H9 (cell line): Measurements from ENCODE around the gene TFAP2C. TPM values are rescaled to one million over a fixed set of nuclear protein-coding genes. Genes with fewer than 3 reads are reported as not detected.

Source experiments
- DNase-seq: peaks from one replicate; pipeline ENCODE4 v3.0.0-alpha.2; 2017
- H2AFZ ChIP-seq: one replicate; pipeline ENCODE4 v1.6.1; 2013; ENCODE audit warnings: mild to moderate bottlenecking, low read length, control low read depth, moderate library complexity
- H2AK5ac ChIP-seq: 2 replicates; pipeline ENCODE4 v1.6.1; 2013; ENCODE audit warnings: low read length, control low read depth, mixed read lengths; ENCODE audit not compliant: insufficient read length
- H2BK120ac ChIP-seq: one replicate; pipeline ENCODE4 v1.6.1; 2013; ENCODE audit warnings: low read depth, mild to moderate bottlenecking, low read length, control low read depth, inconsistent platforms; ENCODE audit not compliant: poor library complexity, severe bottlenecking
- H2BK12ac ChIP-seq: 2 replicates; pipeline ENCODE4 v1.6.1; 2013; ENCODE audit warnings: low read length, control low read depth, mixed read lengths, low read depth; ENCODE audit not compliant: insufficient read length
- H2BK15ac ChIP-seq: 2 replicates; pipeline ENCODE4 v1.6.1; 2013; ENCODE audit warnings: low read depth, low read length, control low read depth
- H2BK20ac ChIP-seq: one replicate; pipeline ENCODE4 v1.6.1; 2013; ENCODE audit warnings: low read depth, mild to moderate bottlenecking, low read length, control low read depth, inconsistent platforms; ENCODE audit not compliant: poor library complexity, severe bottlenecking
- H2BK5ac ChIP-seq: 2 replicates; pipeline ENCODE4 v1.6.1; 2013; ENCODE audit warnings: low read length, control low read depth, mixed read lengths; ENCODE audit not compliant: insufficient read length
- H3K14ac ChIP-seq: 2 replicates; pipeline ENCODE4 v1.6.1; 2013; ENCODE audit warnings: low read length, control low read depth; ENCODE audit not compliant: insufficient read depth
- H3K18ac ChIP-seq: 2 replicates; pipeline ENCODE4 v1.6.1; 2013; ENCODE audit warnings: low read depth, mild to moderate bottlenecking, mixed read lengths, low read length, control low read depth; ENCODE audit not compliant: insufficient read length
- H3K23ac ChIP-seq: 2 replicates; pipeline ENCODE4 v1.6.1; 2013; ENCODE audit warnings: low read length, control low read depth, mixed read lengths, low read depth; ENCODE audit not compliant: insufficient read length
- H3K23me2 ChIP-seq: 2 replicates; pipeline ENCODE4 v1.6.1; 2013; ENCODE audit warnings: low read depth, mild to moderate bottlenecking, mixed read lengths, low read length, control low read depth; ENCODE audit not compliant: insufficient read length, poor library complexity, severe bottlenecking
- H3K27ac ChIP-seq: 2 replicates; pipeline ENCODE4 v1.5.1; 2013; ENCODE audit warnings: low read length, control low read depth, mixed read lengths, low read depth; ENCODE audit not compliant: insufficient read length
- H3K27me3 ChIP-seq: 2 replicates; pipeline ENCODE4 v1.6.1; 2013; ENCODE audit warnings: low read length, control low read depth, inconsistent platforms; ENCODE audit not compliant: insufficient read depth
- H3K4ac ChIP-seq: 2 replicates; pipeline ENCODE4 v1.6.1; 2013; ENCODE audit warnings: low read depth, mild to moderate bottlenecking, control low read depth, inconsistent platforms, low read length, moderate library complexity
- H3K4me1 ChIP-seq: 2 replicates; pipeline ENCODE4 v1.6.1; 2013; ENCODE audit warnings: low read length, control low read depth, inconsistent platforms; ENCODE audit not compliant: insufficient read depth
- H3K4me2 ChIP-seq: 2 replicates; pipeline ENCODE4 v1.6.1; 2013; ENCODE audit warnings: low read length, control low read depth, mixed read lengths; ENCODE audit not compliant: insufficient read length, insufficient read depth
- H3K56ac ChIP-seq: 2 replicates; pipeline ENCODE4 v1.6.1; 2013; ENCODE audit warnings: low read depth, mild to moderate bottlenecking, mixed read lengths, low read length, control low read depth; ENCODE audit not compliant: insufficient read length
- H3K79me1 ChIP-seq: 2 replicates; pipeline ENCODE4 v1.6.1; 2013; ENCODE audit warnings: low read depth, mild to moderate bottlenecking, moderate library complexity, low read length, control low read depth, inconsistent platforms; ENCODE audit not compliant: insufficient read depth, poor library complexity, severe bottlenecking
- H3K79me2 ChIP-seq: 2 replicates; pipeline ENCODE4 v1.6.1; 2013; ENCODE audit warnings: low read length, control low read depth, inconsistent platforms; ENCODE audit not compliant: insufficient read depth
- H3K9ac ChIP-seq: 2 replicates; pipeline ENCODE4 v1.6.1; 2013; ENCODE audit warnings: low read length, control low read depth, mixed read lengths; ENCODE audit not compliant: insufficient read length; ENCODE audit errors: extremely low read depth
- H3K9me3 ChIP-seq: one replicate; pipeline ENCODE4 v1.6.1; 2013; ENCODE audit warnings: low read depth, low read length, inconsistent platforms; ENCODE audit not compliant: control insufficient read depth
- H3T11ph ChIP-seq: one replicate; pipeline ENCODE4 v1.6.1; 2013; ENCODE audit warnings: mild to moderate bottlenecking, low read length, control low read depth, inconsistent platforms
- H4K20me1 ChIP-seq: one replicate; pipeline ENCODE4 v1.6.1; 2013; ENCODE audit not compliant: control insufficient read depth, insufficient read length, insufficient read depth
- H4K5ac ChIP-seq: 2 replicates; pipeline ENCODE4 v1.6.1; 2013; ENCODE audit warnings: low read depth, mild to moderate bottlenecking, mixed read lengths, low read length, control low read depth; ENCODE audit not compliant: insufficient read length
- H4K8ac ChIP-seq: replicated peaks from 2 replicates; pipeline ENCODE4 v1.6.1; 2013; ENCODE audit warnings: low read length, control low read depth, mixed read lengths, low read depth; ENCODE audit not compliant: insufficient read length
- H4K91ac ChIP-seq: 2 replicates; pipeline ENCODE4 v1.6.1; 2013; ENCODE audit warnings: low read depth, mild to moderate bottlenecking, moderate library complexity, mixed read lengths, low read length, control low read depth; ENCODE audit not compliant: insufficient read length
- H3K27ac Mint-ChIP-seq, 3 experiments: 2 replicates in 2 of 3; 3 replicates in 1 of 3; pipeline ENCODE4 v1.8.0; 2020 to 2021; ENCODE audit warnings: mixed read lengths in 3 of 3, mild to moderate bottlenecking in 1 of 3, moderate library complexity in 1 of 3
- H3K27me3 Mint-ChIP-seq: 2 replicates; pipeline ENCODE4 v1.8.0; 2021; ENCODE audit warnings: low read depth, mild to moderate bottlenecking, moderate library complexity, mixed read lengths
- H3K36me3 Mint-ChIP-seq, 3 experiments: 2 replicates in 2 of 3; 3 replicates in 1 of 3; pipeline ENCODE4 v1.8.0; 2020 to 2021; ENCODE audit warnings: low read depth in 3 of 3, mixed read lengths in 3 of 3; ENCODE audit not compliant: insufficient read depth in 1 of 3
- H3K4me1 Mint-ChIP-seq, 2 experiments: 2 replicates each; pipeline ENCODE4 v1.8.0; 2020; ENCODE audit warnings: mixed read lengths in 2 of 2
- H3K4me3 Mint-ChIP-seq, 2 experiments: 2 replicates in 1 of 2; 3 replicates in 1 of 2; pipeline ENCODE4 v1.8.0; 2020 to 2021; ENCODE audit warnings: mild to moderate bottlenecking in 2 of 2, mixed read lengths in 2 of 2, moderate library complexity in 1 of 2
- H3K9me3 Mint-ChIP-seq, 2 experiments: 2 replicates in 1 of 2; 3 replicates in 1 of 2; pipeline ENCODE4 v1.8.0; 2020; ENCODE audit warnings: mild to moderate bottlenecking in 2 of 2, mixed read lengths in 2 of 2, moderate library complexity in 1 of 2
- WGBS: extraction: QIAGEN DNeasy Blood & Tissue Kit; methylation state at CpG from one replicate; pipeline ENCODE4 v1.1.7; 2013; ENCODE audit warnings: missing lambda C conversion rate, low lambda C conversion rate, mixed read lengths; ENCODE audit not compliant: insufficient read length; ENCODE audit errors: extremely low coverage; 5-methylcytosine and 5-hydroxymethylcytosine counted together
- total RNA-seq: library from RNA; stranded (reverse); gene quantifications from 2 replicates; pipeline ENCODE4 v1.2.1, GENCODE V29; 2021
- TF ChIP-seq, protein P1 (sequence below): fragments of 200-600 bp; sonication (generic); conservative IDR thresholded peaks from 3 replicates; pipeline ENCODE4 v1.8.0; 2021; ENCODE audit warnings: antibody characterized with exemption, mild to moderate bottlenecking

Gene TFAP2C
- total RNA-seq, 1 experiment from 2014 or later, result 24.3 TPM

DNA sequence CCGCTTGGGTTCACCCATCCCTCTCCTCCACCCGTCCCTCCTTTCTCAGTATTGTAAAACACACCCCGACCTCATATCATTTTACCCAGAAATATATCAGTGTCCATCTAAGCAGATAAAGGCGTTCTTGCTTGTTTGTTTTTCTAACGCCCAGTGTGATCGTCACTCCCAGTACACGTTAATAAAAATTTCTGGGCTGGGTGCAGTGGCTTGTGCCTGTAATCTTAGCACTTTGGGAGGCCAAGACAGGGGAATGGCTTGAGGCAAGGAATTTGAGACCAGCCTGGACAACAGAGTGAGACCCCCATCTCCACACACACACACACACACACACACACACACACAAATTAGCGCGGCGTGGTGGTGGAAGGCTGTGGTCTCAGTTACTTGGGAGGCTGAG, 24.4 kb upstream of the TFAP2C start:
- no peaks in the 10 kb centered on the region for H3K4me1 ChIP-seq
- no peak for DNase-seq
- H2BK5ac ChIP-seq, result no peak overlapping the region
- no peak overlapping the region for H3K4me2 ChIP-seq
- H3K9ac ChIP-seq, result no peak overlapping the region
- no CpG with 5 or more reads among the region's 10 CpGs for WGBS
- no peaks in the 10 kb centered on the region for H3K9me3 Mint-ChIP-seq
- H2BK15ac ChIP-seq, result no peak overlapping the region
- no peaks in the 10 kb centered on the region for H3K23me2 ChIP-seq
- H3K79me1 ChIP-seq, result no peaks in the 10 kb centered on the region
- peaks cover 14 to 18% of the 10 kb centered on the region in 2 experiments for H3K4me1 Mint-ChIP-seq
- H2AK5ac ChIP-seq, result no peak overlapping the region
- H4K20me1 ChIP-seq, result no peaks in the 10 kb centered on the region
- H4K91ac ChIP-seq, result no peak overlapping the region
- no peak overlapping the region for H3K23ac ChIP-seq
- H2BK120ac ChIP-seq, result no peak overlapping the region
- H4K8ac ChIP-seq, result no peak overlapping the region
- no peaks in the 10 kb centered on the region for H3K36me3 Mint-ChIP-seq
- H3K4me3 Mint-ChIP-seq, result no peak overlapping the region
- H3K4ac ChIP-seq, result no peak overlapping the region
- H3K79me2 ChIP-seq, result no peaks in the 10 kb centered on the region
- H4K5ac ChIP-seq, result no peak overlapping the region
- no peak overlapping the region for H2BK12ac ChIP-seq
- H3T11ph ChIP-seq, result no peak overlapping the region
- H3K9me3 ChIP-seq, result no peaks in the 10 kb centered on the region
- H3K27ac Mint-ChIP-seq, result peak overlapping the region in 1 of 3 experiments; percentile 95; a peak in 1 of 7 replicates
- H2BK20ac ChIP-seq, result no peak overlapping the region
- TF ChIP-seq, protein P1, sequence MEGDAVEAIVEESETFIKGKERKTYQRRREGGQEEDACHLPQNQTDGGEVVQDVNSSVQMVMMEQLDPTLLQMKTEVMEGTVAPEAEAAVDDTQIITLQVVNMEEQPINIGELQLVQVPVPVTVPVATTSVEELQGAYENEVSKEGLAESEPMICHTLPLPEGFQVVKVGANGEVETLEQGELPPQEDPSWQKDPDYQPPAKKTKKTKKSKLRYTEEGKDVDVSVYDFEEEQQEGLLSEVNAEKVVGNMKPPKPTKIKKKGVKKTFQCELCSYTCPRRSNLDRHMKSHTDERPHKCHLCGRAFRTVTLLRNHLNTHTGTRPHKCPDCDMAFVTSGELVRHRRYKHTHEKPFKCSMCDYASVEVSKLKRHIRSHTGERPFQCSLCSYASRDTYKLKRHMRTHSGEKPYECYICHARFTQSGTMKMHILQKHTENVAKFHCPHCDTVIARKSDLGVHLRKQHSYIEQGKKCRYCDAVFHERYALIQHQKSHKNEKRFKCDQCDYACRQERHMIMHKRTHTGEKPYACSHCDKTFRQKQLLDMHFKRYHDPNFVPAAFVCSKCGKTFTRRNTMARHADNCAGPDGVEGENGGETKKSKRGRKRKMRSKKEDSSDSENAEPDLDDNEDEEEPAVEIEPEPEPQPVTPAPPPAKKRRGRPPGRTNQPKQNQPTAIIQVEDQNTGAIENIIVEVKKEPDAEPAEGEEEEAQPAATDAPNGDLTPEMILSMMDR, result no peak
- no peak overlapping the region for H2AFZ ChIP-seq
- H3K27me3 ChIP-seq, result no peaks in the 10 kb centered on the region
- H3K14ac ChIP-seq, result no peak overlapping the region
- H3K18ac ChIP-seq, result no peak overlapping the region
- H3K27me3 Mint-ChIP-seq, result peaks cover 3% of the 10 kb centered on the region
- no peak overlapping the region for H3K56ac ChIP-seq
- H3K27ac ChIP-seq, result no peak overlapping the region
